HepG2 (cell line): ENCODE measurements around the gene FNDC3B. TPM values are rescaled to one million over a fixed set of nuclear protein-coding genes. Genes with fewer than 3 reads are reported as not detected.
A peak's percentile ranks its signal among the peaks of the same experiment; 100 is the strongest.

ENCODE experiments used
- BATF2 ChIP-seq: sonication (generic); formaldehyde crosslinking; IDR thresholded peaks from 2 replicates; pipeline ENCODE4 v1.8.0; 2022; ENCODE audit warnings: mild to moderate bottlenecking, missing genetic modification reagents, moderate library complexity
- EZH2 ChIP-seq: conservative IDR thresholded peaks from 2 replicates; pipeline ENCODE4 v1.6.1; 2012; ENCODE audit warnings: mild to moderate bottlenecking, low read depth, low read length, moderate library complexity
- HOXA5 ChIP-seq: sonication (generic); formaldehyde crosslinking; IDR thresholded peaks from 2 replicates; pipeline ENCODE4 v1.4.0; 2020; ENCODE audit warnings: missing genetic modification reagents
- KDM4B ChIP-seq: sonication (generic); formaldehyde crosslinking; IDR thresholded peaks from 2 replicates; pipeline ENCODE4 v1.4.0; 2020; ENCODE audit warnings: missing genetic modification reagents
- KDM5B ChIP-seq: sonication (generic); formaldehyde crosslinking; IDR thresholded peaks from 2 replicates; pipeline ENCODE4 v1.4.0; 2020; ENCODE audit warnings: missing genetic modification reagents, mild to moderate bottlenecking, borderline replicate concordance
- NCOA2 ChIP-seq: sonication (generic); formaldehyde crosslinking; IDR thresholded peaks from 2 replicates; pipeline ENCODE4 v1.8.0; 2022; ENCODE audit warnings: inconsistent platforms
- NR0B2 ChIP-seq: sonication (generic); formaldehyde crosslinking; IDR thresholded peaks from 2 replicates; pipeline ENCODE4 v1.4.0; 2020; ENCODE audit warnings: mild to moderate bottlenecking, missing genetic modification reagents
- PHF20 ChIP-seq: sonication (generic); formaldehyde crosslinking; IDR thresholded peaks from 2 replicates; pipeline ENCODE4 v1.5.0; 2020; ENCODE audit warnings: mild to moderate bottlenecking, missing genetic modification reagents
- POGK ChIP-seq: sonication (generic); formaldehyde crosslinking; conservative IDR thresholded peaks from 2 replicates; pipeline ENCODE4 v1.8.0; 2022; ENCODE audit warnings: mild to moderate bottlenecking, moderate library complexity, missing genetic modification reagents
- PREB ChIP-seq: sonication (generic); formaldehyde crosslinking; IDR thresholded peaks from 2 replicates; pipeline ENCODE4 v1.4.0; 2020; ENCODE audit warnings: missing genetic modification reagents
- RFX5 ChIP-seq: IDR thresholded peaks from 2 replicates; pipeline ENCODE4 v1.6.1; 2011; ENCODE audit warnings: low read depth, low read length, improper control_type of control experiment
- STAT5B ChIP-seq: sonication (generic); formaldehyde crosslinking; IDR thresholded peaks from 2 replicates; pipeline ENCODE4 v1.4.0; 2020; ENCODE audit warnings: missing genetic modification reagents
- YY1 ChIP-seq: IDR thresholded peaks from 2 replicates; pipeline ENCODE4 v1.6.1; 2011; ENCODE audit warnings: low read length, low read depth, moderate library complexity, mild to moderate bottlenecking; ENCODE audit not compliant: insufficient read depth, insufficient replicate concordance
- ZBTB7B ChIP-seq: sonication (generic); formaldehyde crosslinking; IDR thresholded peaks from 2 replicates; pipeline ENCODE4 v1.4.0; 2020; ENCODE audit warnings: missing genetic modification reagents
- ZFP36 ChIP-seq: fragments of 150-350 bp; IDR thresholded peaks from 2 replicates; pipeline ENCODE4 v1.6.1; 2018; ENCODE audit warnings: borderline replicate concordance, low read length, low read depth; ENCODE audit not compliant: partially characterized antibody
- ZFP62 ChIP-seq: sonication (generic); formaldehyde crosslinking; IDR thresholded peaks from 2 replicates; pipeline ENCODE4 v1.4.0; 2020; ENCODE audit warnings: missing genetic modification reagents
- ZFP91 ChIP-seq: sonication (generic); formaldehyde crosslinking; IDR thresholded peaks from 2 replicates; pipeline ENCODE4 v1.9.0; 2022; ENCODE audit warnings: missing genetic modification reagents, mild to moderate bottlenecking, borderline replicate concordance
- ZKSCAN8 ChIP-seq: IDR thresholded peaks from 2 replicates; pipeline ENCODE4 v1.6.1; 2016; ENCODE audit warnings: borderline replicate concordance, missing genetic modification reagents, missing compliant biosample characterization
- ZNF121 ChIP-seq: sonication (generic); formaldehyde crosslinking; IDR thresholded peaks from 2 replicates; pipeline ENCODE4 v1.5.0; 2020; ENCODE audit warnings: mild to moderate bottlenecking, missing genetic modification reagents
- ZNF256 ChIP-seq: sonication (generic); formaldehyde crosslinking; conservative IDR thresholded peaks from 2 replicates; pipeline ENCODE4 v1.4.0; 2020; ENCODE audit warnings: missing genetic modification reagents
- ZNF441 ChIP-seq: sonication (generic); formaldehyde crosslinking; IDR thresholded peaks from 2 replicates; pipeline ENCODE4 v1.7.0; 2021; ENCODE audit warnings: missing genetic modification reagents, borderline replicate concordance
- ZNF777 ChIP-seq: sonication (generic); formaldehyde crosslinking; IDR thresholded peaks from 2 replicates; pipeline ENCODE4 v1.4.0; 2020; ENCODE audit warnings: missing genetic modification reagents
- polyA plus RNA-seq, 8 experiments: library from polyadenylated mRNA; depleted of rRNA in 3 of 8; stranded (reverse) in 7 of 8; unstranded in 1 of 8; fragments of >200 nt; fragmentation: Illumina TruSeq in 4 of 8; extraction: Trizol in 4 of 8; gene quantifications; 2 replicates each; pipeline versions ENCODE4 v1.2.1 to v1.2.3, GENCODE V29; 2011 to 2016; ENCODE audit warnings: low read depth in 4 of 8, missing spikeins in 1 of 8, mixed read lengths in 1 of 8; ENCODE audit not compliant: insufficient read depth in 1 of 8
- total RNA-seq, 5 experiments: library from RNA; depleted of rRNA; stranded (reverse); fragments of >200 nt; fragmentation: Illumina TruSeq; extraction: Trizol; gene quantifications; 2 replicates each; pipeline ENCODE4 v1.2.3, GENCODE V29; 2016; ENCODE audit warnings: low read depth in 1 of 5

Gene FNDC3B
- total and polyA plus RNA-seq, 2 of the 13 experiments (the other 11 are each of a cell fraction or from before 2014, with no cell fraction given), result 74.8 to 103 TPM

GRCh38 chr3:172040078-172040980, 951 bp downstream of the FNDC3B start (continued):
- TF ChIP-seq YY1, result peak; percentile 59
- 0 out of 2 replicates have a peak, but pooled peaks have one; percentile 23 for TF ChIP-seq HOXA5 (CRISPR knock-in tag)
- TF ChIP-seq ZNF256, result 0 out of 2 replicates have a peak, but pooled peaks have one; percentile 41
- no peak for TF ChIP-seq ZFP62 (CRISPR knock-in tag)
- no peak for TF ChIP-seq ZBTB7B (CRISPR knock-in tag)
- no peak; the same call in 1 of the 2 replicates for TF ChIP-seq NR0B2 (CRISPR knock-in tag)
- TF ChIP-seq ZNF777 (CRISPR knock-in tag), result peak; percentile 82
- TF ChIP-seq RFX5, result no peak
- TF ChIP-seq ZFP91 (CRISPR knock-in tag), result peak; percentile 7; the same call in 1 of the 2 replicates
- TF ChIP-seq NCOA2 (CRISPR knock-in tag), result peak; percentile 36; the same call in 1 of the 2 replicates
- TF ChIP-seq KDM4B, result no peak
- TF ChIP-seq ZNF441, result no peak
- no peak for TF ChIP-seq ZFP36
- TF ChIP-seq EZH2, result no peak
- TF ChIP-seq KDM5B, result peak; percentile 50
- TF ChIP-seq BATF2, result 0 out of 2 replicates have a peak, but pooled peaks have one; percentile 63
- 0 out of 2 replicates have a peak, but pooled peaks have one; percentile 42 for TF ChIP-seq ZKSCAN8 (CRISPR knock-in tag)
- peak; percentile 34; the same call in 1 of the 2 replicates for TF ChIP-seq POGK (CRISPR knock-in tag)
- peak; percentile 9; the same call in 1 of the 2 replicates for TF ChIP-seq PHF20
- no peak for TF ChIP-seq PREB (CRISPR knock-in tag)
- 0 out of 2 replicates have a peak, but pooled peaks have one; percentile 43 for TF ChIP-seq ZNF121 (CRISPR knock-in tag)
- TF ChIP-seq STAT5B (CRISPR knock-in tag), result no peak
